ENCODE data around the gene OR10W1.

DNA sequence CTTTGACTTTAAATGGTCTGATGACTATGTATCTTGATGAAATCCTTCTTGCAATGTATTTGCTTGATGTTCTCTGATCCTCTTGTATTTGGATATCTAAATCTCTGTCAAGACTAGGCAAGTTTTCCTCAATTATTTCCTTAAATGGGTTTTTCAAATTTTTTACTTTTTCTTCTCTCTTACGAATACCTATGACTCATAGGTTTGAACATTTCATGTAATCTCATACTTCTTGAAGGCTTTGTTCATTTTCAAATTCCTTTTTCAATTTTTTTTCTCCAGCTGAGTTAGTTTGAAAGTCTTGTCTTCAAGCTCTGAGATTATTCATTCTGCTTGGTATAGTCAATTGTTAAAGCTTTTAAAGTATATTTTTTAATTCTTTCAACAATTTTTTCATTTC, 13.1 kb downstream of the OR10W1 start:
- no peak for TF ChIP-seq ZFP3 (CRISPR knock-in tag; IDR thresholded peaks at IDR 0.05)
- no peak for TF ChIP-seq ISL1 (CRISPR knock-in tag; IDR thresholded peaks at IDR 0.05)
- no peak for TF ChIP-seq ARNTL (CRISPR knock-in tag; IDR thresholded peaks at IDR 0.05; ENCODE audit: borderline replicate concordance, low read depth)
- no peak for TF ChIP-seq BACH2 (CRISPR knock-in tag; IDR thresholded peaks at IDR 0.05; ENCODE audit: borderline replicate concordance)
- TF ChIP-seq, protein P1, sequence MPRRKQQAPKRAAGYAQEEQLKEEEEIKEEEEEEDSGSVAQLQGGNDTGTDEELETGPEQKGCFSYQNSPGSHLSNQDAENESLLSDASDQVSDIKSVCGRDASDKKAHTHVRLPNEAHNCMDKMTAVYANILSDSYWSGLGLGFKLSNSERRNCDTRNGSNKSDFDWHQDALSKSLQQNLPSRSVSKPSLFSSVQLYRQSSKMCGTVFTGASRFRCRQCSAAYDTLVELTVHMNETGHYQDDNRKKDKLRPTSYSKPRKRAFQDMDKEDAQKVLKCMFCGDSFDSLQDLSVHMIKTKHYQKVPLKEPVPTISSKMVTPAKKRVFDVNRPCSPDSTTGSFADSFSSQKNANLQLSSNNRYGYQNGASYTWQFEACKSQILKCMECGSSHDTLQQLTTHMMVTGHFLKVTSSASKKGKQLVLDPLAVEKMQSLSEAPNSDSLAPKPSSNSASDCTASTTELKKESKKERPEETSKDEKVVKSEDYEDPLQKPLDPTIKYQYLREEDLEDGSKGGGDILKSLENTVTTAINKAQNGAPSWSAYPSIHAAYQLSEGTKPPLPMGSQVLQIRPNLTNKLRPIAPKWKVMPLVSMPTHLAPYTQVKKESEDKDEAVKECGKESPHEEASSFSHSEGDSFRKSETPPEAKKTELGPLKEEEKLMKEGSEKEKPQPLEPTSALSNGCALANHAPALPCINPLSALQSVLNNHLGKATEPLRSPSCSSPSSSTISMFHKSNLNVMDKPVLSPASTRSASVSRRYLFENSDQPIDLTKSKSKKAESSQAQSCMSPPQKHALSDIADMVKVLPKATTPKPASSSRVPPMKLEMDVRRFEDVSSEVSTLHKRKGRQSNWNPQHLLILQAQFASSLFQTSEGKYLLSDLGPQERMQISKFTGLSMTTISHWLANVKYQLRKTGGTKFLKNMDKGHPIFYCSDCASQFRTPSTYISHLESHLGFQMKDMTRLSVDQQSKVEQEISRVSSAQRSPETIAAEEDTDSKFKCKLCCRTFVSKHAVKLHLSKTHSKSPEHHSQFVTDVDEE (CRISPR knock-in tag; IDR thresholded peaks at IDR 0.05): no peak
- TF ChIP-seq ESRRG (CRISPR knock-in tag; IDR thresholded peaks at IDR 0.05): no peak
- TF ChIP-seq, protein P2, sequence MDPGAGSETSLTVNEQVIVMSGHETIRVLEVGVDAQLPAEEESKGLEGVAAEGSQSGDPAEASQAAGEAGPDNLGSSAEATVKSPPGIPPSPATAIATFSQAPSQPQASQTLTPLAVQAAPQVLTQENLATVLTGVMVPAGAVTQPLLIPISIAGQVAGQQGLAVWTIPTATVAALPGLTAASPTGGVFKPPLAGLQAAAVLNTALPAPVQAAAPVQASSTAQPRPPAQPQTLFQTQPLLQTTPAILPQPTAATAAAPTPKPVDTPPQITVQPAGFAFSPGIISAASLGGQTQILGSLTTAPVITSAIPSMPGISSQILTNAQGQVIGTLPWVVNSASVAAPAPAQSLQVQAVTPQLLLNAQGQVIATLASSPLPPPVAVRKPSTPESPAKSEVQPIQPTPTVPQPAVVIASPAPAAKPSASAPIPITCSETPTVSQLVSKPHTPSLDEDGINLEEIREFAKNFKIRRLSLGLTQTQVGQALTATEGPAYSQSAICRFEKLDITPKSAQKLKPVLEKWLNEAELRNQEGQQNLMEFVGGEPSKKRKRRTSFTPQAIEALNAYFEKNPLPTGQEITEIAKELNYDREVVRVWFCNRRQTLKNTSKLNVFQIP (CRISPR knock-in tag; IDR thresholded peaks at IDR 0.05; ENCODE audit: borderline replicate concordance, low read depth): no peak
- TF ChIP-seq RARB (CRISPR knock-in tag; IDR thresholded peaks at IDR 0.05): no peak
- TF ChIP-seq, protein P3, sequence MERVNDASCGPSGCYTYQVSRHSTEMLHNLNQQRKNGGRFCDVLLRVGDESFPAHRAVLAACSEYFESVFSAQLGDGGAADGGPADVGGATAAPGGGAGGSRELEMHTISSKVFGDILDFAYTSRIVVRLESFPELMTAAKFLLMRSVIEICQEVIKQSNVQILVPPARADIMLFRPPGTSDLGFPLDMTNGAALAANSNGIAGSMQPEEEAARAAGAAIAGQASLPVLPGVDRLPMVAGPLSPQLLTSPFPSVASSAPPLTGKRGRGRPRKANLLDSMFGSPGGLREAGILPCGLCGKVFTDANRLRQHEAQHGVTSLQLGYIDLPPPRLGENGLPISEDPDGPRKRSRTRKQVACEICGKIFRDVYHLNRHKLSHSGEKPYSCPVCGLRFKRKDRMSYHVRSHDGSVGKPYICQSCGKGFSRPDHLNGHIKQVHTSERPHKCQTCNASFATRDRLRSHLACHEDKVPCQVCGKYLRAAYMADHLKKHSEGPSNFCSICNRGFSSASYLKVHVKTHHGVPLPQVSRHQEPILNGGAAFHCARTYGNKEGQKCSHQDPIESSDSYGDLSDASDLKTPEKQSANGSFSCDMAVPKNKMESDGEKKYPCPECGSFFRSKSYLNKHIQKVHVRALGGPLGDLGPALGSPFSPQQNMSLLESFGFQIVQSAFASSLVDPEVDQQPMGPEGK (CRISPR knock-in tag; IDR thresholded peaks at IDR 0.05; ENCODE audit: borderline replicate concordance): no peak
- no peak for TF ChIP-seq SNAI2 (CRISPR knock-in tag; IDR thresholded peaks at IDR 0.05)
- no peak for TF ChIP-seq GLIS3 (CRISPR knock-in tag; IDR thresholded peaks at IDR 0.05)
- no peak for TF ChIP-seq PPARA (CRISPR knock-in tag; IDR thresholded peaks at IDR 0.05; ENCODE audit: borderline replicate concordance)
